Measurements from ENCODE around the gene ZNF506. TPM values are rescaled to one million over a fixed set of nuclear protein-coding genes. Genes with fewer than 3 reads are reported as not detected.
"Not testable (repeated sequence)": the region's sequence is repeated elsewhere in the genome, so short reads cannot be mapped to it uniquely, and the experiment has no call there.

Gene ZNF506
- polyA plus RNA-seq (ENCODE audit: insufficient read depth in 1 of 5, insufficient read length in 5 of 5, low replicate concordance in 1 of 5) = 10 to 100 TPM; 30.3 to 44.6 (median 36.8) TPM
- long read RNA-seq, donor 1, full-length matches to known transcripts = 29 of 104 reads
- long read RNA-seq, donor 1, partial matches to known transcripts = 68 of 104 reads
- long read RNA-seq, donor 1, other reads (novel, unspliced or antisense) = 7 of 104 reads
- long read RNA-seq, donor 2, full-length matches to known transcripts = 4 of 4 reads
- long read RNA-seq, donor 2, partial matches to known transcripts = 0 of 4 reads
- long read RNA-seq, donor 2, other reads (novel, unspliced or antisense) = 0 of 4 reads
- long read RNA-seq, donor 3, full-length matches to known transcripts = 18 of 35 reads
- long read RNA-seq, donor 3, partial matches to known transcripts = 17 of 35 reads
- long read RNA-seq, donor 3, other reads (novel, unspliced or antisense) = 0 of 35 reads
- long read RNA-seq, donor 4, full-length matches to known transcripts = 11 of 40 reads
- long read RNA-seq, donor 4, partial matches to known transcripts = 29 of 40 reads
- long read RNA-seq, donor 4, other reads (novel, unspliced or antisense) = 0 of 40 reads
- long read RNA-seq, donor 5, full-length matches to known transcripts = 21 of 95 reads
- long read RNA-seq, donor 5, partial matches to known transcripts = 74 of 95 reads
- long read RNA-seq, donor 5, other reads (novel, unspliced or antisense) = 0 of 95 reads
- long read RNA-seq, donor 6, full-length matches to known transcripts = 18 of 35 reads
- long read RNA-seq, donor 6, partial matches to known transcripts = 17 of 35 reads
- long read RNA-seq, donor 6, other reads (novel, unspliced or antisense) = 0 of 35 reads
- long read RNA-seq, donor 7, full-length matches to known transcripts = 24 of 43 reads
- long read RNA-seq, donor 7, partial matches to known transcripts = 19 of 43 reads
- long read RNA-seq, donor 7, other reads (novel, unspliced or antisense) = 0 of 43 reads
- long read RNA-seq, donor 8, full-length matches to known transcripts = 2 of 2 reads
- long read RNA-seq, donor 8, partial matches to known transcripts = 0 of 2 reads
- long read RNA-seq, donor 8, other reads (novel, unspliced or antisense) = 0 of 2 reads

DNA sequence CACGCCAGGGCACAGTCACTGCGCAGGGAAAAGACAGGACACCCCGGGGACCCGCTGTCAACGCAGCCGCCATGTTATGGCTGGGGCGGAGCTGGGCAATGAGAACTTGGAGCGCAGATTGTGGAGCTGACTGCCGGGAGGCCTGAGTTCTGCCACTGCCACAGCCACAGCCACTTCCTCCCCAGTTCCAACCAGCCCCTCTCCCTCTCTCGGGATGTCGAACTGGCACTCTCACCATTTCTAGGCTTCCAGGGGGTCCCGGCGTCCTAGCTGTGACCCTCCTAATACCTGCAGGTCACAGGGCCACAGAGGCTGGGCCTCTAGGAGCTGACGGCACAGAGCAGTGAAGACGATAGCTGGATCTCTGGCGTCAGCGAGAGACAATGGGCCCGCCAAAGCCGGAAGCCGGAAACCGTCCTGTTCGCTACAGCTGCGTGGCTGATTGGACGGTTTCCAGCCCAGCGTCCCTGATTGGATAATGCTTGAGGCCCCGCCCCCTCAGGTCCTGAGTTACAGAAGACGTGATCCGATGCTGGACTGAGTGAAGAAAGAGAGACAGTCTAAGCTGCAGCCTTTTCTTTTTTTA, at the start of gene ZNF506:
Gene ZNF506, minus strand, starts transcription at position 385 of the 586 bp plus-strand sequence. Its CDS starts 147 bp downstream, at position 238.
- peak; percentile 98 for DNase-seq

DNA sequence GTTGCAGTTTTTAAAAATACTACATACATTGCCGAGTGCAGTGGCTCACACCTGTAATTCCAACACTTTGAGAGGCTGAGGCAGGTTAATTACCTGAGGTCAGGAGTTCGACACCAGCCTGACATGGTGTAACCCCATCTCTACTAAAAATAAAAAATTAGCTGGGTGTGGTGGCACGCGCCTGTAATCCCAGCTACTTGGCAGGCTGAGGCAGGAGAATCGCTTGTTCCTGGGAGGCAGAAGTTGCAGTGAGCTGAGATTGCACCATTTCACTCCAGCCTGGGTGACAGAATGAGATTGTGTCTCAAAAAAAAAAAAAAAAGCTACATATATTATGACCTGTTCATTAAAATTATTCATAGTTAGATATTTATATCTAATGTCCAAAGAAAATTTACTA, 48.5 kb upstream of the ZNF506 start:
- DNase-seq = not testable (repeated sequence)

DNA sequence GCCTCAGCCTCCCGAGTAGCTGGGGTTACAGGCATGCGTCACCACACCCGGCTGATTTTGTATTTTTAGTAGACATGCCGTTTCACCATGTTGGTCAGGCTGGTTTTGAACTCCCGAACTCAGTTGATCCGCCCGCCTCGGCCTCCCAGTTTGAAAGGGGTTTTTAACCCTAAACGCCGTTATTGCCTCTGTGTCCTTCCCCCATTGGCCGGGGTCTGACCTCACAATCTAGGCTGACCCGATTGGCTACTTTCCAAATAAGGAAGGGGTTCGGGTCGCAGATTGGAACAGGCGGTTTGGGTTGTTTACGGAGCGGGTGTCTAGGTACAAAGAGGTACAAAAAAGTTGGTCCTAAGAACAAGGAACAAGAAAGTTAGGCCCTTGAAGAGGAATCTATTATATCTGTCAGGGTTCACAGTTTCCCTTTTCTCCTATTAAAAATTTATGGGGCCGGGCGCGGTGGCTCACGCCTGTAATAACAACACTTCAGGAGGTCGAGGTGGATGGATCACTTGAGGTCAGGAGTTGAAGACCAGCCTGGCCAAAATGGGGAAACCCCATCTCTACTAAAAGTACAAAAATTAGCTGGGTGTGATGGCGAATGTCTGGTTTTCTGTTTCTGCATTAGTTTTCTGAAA, 45.2 kb upstream of the ZNF506 start:
- DNase-seq = peak in 1 of 2 donors; percentile 6

DNA sequence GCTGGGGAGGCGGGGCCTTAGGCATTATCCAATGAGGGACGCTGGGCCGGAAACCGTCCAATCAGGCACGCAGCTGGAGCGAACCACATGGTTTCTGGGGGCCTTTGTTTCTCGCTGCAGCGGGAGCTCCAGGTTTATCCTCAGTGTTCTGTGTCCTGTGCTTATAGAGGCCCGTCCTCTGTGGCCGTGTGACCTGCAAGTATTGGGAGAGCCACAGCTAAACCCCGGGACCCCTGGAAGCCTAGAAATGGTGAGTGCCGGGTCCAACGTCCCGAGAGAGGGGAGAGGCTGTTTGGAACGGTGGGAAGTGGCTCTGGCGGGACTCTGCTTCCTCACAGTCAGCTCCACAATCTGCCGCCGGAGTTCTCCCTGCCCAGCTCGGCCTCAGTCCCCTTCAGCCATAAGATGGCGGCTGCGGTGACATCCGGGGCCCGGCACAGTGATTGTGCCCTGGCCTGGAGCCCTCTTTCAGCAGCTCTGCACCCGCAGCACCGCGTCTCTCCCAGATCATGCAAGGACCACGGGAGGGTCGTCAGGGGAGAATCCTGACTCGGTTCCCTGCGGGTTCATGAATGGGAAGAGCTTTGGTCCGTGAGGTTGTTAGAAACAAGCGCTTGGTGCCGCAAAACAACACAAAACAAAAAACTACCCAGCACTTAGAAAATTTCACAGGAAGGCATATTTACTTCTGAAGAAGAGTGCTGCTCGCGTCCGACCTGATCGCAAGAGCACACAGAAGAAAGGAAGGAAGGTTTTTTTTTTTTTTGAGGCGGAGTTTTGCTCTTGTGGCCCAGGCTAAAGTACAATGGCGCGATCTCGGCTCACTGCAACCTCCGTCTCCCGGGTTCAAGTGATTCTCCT, 44.4 kb upstream of the ZNF506 start, which contains the start of gene ZNF253:
Gene ZNF253, plus strand, starts transcription at position 133 of the 861 bp plus-strand sequence. Its CDS starts 115 bp downstream, at position 248.
- DNase-seq = peak; percentile 95 to 96

DNA sequence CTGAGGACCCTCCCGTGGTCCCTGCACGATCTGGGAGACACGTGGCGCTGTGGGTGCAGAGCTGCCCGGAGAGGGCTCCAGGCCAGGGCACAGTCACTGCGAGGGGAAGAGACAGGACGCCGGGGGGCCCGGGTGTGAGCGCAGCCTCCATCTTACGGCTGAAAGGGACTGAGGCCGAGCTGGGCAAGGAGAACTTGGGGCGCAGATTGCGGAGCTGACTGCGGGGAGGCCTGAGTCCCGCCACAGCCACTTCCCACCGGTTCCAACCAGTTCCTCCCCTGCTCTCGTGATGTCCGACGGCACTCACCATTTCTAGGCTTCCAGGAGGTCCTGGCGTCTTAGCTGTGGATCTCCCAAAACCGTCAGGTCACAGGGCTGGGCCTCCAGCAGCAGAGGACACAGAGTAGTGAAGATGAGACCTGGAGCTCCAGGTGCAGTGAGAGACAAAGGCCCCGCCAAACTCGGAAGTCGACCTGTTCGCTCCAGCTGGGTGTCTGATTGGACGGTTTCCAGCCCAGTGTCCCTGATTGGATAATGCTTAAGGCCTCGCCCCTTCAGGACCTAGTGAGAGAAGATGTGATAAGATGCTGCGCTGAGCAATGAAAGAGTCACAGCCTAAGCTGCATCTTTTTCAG, 39.3 kb upstream of the ZNF506 start:
- peak; percentile 47 to 52 for DNase-seq

DNA sequence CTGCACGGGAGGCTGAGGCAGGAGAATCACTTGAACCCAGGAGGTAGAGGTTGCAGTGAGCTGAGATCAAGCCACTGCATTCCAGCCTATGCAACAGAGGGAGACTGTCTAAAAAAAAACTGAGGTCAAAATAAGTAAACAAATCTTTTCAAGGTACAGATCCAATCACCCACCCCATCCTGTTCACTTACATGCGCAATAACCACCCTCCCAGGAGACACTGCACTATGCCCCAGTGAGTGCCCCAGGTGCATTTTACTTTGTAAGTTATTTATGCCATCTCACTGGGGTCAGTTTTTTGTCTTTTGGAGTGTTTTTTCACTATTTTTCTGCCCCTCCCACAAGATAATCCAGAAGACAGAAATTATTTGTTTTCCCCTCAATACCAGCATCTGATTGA, 37.2 kb upstream of the ZNF506 start:
- no peak for DNase-seq

DNA sequence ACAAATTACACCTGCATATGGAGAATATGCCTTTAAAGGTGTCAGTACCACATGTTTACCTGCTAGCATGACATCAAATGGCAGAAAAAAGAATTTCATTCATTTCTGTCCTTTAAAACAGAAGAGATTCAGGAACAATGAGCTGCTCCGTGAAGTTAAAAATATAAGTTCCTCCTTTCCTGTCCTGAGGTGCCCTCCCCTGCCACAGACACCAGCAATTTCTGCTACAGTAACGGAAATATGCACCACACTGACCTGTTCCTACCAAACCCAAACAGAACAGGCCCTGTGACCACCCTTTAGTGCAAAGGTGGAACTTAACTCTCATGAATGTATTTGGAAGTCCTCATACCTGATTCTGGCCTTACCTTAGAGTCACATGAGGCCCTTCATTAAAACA, 30.2 kb upstream of the ZNF506 start:
- not testable (repeated sequence) for DNase-seq

DNA sequence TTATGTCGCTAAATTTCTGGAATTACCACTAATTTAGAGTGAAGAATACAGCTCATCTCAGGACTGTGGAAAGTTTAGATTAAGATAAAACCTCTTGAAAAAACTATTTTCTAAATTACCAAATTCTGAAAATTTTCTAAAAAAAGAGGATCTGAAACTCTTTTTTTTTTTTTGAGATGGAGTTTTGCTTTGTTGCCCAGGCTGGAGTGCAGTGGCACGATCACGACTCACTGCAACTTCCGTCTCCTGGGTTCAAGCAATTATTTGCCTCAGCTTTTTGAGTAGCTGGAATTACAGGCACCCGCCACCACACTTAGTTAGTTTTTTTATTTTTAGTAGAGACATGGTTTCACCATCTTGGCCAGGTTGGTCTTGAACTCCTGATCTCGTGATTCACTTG, 27.5 kb upstream of the ZNF506 start:
- DNase-seq = no peak

DNA sequence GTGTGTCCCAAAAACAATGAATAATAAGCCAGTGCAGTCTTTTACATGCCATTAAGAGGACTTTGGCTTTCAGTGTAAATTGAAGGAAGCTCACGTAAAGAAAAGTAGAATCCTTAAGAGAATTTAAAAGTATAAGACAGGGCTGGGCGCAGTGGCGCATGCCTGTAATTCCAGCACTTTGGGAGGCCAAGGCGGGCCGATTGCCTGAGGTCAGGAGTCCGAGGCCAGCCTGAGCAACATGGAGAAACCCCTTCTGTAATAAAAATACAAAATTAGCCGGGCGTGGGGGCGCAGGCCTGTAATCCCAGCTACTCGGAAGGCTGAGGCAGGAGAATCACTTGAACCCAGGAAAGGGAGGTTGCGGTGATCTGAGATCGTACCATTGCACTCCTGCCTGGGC, 26.2 kb upstream of the ZNF506 start:
- no peak for DNase-seq

DNA sequence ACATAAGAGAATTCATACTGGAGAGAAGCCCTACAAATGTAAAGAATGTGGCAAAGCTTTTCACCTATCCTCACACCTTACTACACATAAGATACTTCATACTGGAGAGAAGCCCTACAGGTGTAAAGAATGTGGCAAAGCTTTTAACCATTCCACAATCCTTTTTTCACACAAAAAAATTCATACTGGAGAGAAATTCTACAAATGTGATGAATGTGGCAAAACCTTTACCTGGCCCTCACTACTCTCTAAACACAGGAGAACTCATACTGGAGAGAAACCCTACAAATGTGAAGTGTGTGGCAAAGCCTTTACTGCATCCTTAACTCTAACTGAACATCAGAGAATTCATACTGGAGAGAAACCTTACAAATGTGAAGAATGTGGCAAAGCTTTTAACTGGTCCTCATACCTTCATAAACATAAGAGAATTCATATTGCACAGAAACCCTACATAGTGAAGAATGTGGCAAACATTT, 14.0 kb upstream of the ZNF506 start:
- DNase-seq = no peak

DNA sequence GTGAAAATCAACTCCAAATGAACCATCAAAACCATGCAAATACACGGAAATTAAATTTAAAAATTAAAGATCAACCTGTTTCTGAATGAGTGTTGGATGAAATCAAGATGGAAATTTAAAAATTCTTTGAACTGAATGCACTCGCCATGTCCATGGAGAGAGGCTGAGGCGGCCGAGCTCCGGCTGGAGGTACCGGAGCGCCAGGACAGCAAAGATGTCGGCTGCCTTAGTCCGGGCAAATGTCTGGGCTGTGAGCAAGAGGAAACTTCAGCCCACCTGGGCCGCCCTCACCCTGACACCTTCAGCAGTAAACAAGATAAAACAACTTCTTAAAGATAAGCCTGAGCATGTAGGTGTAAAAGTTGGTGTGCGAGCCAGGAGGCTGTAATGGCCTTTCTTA, 5.3 kb upstream of the ZNF506 start:
- DNase-seq = no peak

DNA sequence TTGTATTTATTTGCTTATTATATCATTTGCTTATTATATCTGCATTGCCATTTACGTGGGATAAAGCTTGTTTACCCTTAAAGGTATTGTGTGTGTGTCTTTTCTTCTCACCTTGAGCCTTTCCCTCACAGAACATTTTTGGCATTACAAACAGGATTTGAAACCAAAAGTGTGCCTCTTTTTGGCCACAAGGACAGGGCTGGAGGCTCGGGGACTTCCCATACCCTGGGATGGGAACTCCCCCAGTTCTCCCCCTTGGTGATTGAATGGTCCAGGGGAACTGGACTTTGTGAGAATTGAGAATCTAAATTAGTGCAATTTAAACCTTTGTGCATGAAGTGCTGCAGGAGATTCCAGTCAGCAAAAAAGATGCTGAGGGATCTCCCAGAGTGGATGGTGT, 2.4 kb upstream of the ZNF506 start:
- no peak for DNase-seq

DNA sequence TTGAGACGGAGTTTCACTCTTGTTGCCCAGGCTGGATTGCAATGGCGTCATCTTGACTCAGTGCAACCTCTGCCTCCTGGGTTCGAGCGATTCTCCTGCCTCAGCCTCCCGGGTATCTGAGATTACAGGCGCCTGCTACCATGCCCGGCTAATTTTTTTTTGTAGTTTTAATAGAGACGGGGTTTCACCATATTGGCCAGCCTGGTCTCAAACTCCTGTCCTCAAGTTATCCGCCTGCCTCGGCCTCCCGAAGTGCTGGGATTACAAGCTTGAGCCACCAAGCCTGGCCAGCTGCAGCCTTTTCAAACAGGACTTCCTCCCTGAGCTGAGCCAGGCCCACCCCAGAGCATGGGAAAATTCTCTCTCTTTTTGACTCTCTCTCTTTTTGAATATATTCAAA, 426 bp upstream of the ZNF506 start:
- peak in 1 of 2 donors; percentile 16 for DNase-seq

DNA sequence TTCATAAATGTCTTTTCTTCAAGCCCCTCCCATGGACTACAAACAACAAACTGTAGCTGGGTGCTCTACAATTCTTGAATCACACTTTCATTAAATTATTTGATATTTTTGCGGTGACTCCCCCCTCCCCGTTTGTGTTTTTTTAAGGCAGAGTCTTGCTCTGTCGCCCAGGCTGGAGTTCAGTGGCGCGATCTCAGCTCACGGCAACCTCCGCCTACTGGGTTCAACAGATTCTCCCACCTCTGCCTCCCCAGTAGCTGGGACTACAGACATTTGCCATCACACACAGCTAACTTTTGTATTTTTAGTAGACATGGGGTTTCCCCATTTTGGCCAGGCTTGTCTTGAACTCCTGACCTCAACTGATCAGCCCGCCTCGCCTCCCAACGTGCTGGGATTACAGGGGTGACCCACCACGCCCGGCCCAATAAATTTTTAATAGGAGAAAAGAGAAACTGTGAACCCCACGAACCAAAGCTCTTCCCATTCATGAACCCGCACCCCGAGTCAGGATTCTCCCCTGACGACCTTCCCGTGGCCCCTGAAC, 703 bp downstream of the ZNF506 start:
- DNase-seq = peak in 1 of 2 donors; percentile 4

DNA sequence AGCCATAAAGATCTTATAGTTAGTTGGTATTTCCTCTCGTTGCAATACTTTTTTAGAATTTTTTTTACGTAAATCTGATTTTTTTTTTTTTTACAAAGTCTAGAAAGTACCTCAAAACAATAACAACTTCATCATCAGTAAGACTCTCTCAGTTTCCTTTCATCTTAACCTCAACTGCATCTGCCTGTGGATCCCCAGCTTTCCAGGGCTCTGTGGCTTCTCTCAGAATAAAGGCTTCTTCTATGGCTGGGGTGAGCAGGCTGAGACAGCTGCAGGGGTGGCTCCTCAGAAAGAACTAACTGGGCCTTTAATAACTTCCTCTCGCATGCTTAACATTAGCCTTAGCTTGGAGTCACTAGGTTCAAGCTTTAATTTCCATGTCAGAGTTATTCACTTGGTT, 4.2 kb downstream of the ZNF506 start:
- no peak for DNase-seq

DNA sequence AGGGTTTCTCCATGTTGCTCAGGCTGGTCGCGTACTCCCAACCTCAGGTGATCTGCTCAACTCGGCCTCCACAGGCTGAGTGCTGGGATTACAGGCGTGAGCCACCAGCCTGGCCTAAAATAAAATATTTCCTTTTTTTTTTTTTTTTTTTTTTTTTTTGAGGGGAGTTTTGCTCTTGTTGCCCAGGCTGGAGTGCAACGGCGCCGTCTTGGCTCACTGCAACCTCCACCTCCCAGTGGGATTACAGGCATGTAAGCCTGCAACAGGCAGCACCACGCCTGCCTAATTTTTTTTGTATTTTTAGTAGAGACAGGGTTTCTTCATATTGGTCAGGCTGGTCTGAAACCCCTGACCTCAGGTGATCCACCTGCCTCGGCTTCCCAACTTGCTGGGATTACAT, 4.9 kb downstream of the ZNF506 start:
- DNase-seq = no peak

DNA sequence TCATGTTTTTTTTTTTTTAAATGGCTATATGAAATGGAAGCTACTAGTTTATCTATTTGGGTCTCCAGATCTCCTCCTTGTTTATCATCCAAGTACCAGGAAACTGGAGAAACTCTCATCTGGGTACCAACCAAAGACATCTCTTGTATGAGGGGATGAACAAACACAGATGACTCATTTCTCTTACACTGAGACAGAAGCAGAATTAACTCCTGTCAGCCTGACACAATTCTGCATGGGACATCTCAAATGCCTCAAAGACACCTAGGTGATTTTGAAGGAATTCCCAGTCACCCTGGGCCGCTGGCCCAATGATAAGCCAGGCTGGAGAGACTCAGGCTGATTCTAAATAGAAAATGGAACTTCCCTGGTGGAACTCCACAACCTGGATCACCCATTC, 9.6 kb downstream of the ZNF506 start:
- not testable (repeated sequence) for DNase-seq

DNA sequence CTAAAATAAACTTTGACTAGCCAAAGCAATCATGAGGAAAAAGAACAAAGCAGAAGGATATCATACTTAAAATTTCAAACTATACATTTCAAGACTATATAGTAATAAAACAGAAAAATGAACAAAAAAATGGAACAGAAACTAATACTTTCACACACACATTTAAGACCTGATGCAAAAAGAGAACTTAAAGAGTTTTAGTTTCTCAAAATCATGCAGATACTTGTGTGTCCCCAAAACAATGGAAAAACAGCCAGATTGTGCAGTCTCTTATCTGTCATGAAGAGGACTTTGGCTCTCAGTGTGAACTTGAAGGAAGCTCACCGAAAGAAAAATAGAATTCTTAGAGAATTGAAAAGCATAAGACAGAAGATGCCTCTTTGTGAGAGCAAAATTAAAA, 16.1 kb downstream of the ZNF506 start:
- DNase-seq = no peak

DNA sequence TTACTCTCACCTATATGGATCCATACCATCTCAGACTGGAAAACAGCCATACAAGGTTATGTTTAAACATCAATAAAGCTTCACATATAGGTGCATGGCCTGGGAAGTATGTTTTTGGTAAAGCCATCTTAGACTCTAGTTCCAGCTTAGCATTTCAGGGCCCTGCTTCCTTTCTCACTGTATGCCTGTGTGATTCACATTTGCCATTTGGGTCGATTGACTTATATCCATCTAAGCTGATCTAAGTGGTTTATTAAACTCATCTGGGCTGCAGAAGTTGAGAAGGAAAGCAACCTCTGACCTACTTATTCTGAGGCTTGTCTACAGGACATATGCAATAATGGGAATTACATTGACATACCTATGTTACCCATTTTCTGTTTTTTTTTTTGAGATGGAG, 33.5 kb downstream of the ZNF506 start:
- no peak for DNase-seq

Measured in right lung (tissue), 10 donors.